GM18498 (cell line): ENCODE data around the gene NCL.
"Not testable (repeated sequence)": the region's sequence is repeated elsewhere in the genome, so short reads cannot be mapped to it uniquely, and the experiment has no call there.

Experiments used
- ATAC-seq: cut with Tn5 transposase; IDR thresholded peaks from one replicate; pipeline ENCODE4 v1.9.1; 2021; ENCODE audit warnings: mild to moderate bottlenecking, moderate library complexity; ENCODE audit not compliant: unreplicated experiment

NCL gene

DNA sequence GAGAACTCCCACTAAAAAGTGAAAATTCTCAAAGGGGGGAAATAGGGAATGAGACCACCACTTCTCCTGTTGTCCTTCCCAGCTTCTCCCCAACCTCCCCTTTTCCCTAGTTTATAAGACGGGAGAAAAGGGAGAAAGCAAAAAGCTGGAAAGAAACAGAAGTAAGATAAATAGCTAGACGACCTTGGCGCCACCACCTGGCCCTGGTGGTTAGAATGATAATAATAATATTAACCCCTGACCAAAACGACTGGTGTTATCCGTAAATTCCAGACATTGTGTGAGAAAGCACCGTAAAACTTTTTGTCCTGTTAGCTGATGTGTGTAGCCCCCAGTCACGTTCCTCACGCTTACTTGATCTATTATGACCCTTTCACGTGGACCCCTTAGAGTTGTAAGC lies 56.0 kb downstream of the NCL start:
- not testable (repeated sequence) for ATAC-seq

DNA sequence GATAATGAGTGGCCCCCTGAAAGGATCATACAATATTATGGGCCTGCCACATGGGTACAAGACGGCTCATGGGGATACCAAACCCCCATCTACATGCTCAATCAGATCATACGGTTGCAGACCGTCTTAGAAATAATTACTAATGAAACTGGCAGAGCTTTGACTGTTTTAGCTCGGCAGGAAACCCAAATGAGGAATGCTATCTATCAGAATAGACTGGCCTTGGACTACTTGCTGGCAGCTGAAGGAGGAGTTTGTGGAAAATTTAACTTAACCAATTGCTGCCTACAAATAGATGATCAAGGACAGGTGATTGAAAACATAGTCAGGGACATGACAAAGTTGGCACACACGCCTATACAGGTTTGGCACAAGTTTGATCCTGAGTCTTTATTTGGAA lies 56.6 kb downstream of the NCL start:
- ATAC-seq, result not testable (repeated sequence)

DNA sequence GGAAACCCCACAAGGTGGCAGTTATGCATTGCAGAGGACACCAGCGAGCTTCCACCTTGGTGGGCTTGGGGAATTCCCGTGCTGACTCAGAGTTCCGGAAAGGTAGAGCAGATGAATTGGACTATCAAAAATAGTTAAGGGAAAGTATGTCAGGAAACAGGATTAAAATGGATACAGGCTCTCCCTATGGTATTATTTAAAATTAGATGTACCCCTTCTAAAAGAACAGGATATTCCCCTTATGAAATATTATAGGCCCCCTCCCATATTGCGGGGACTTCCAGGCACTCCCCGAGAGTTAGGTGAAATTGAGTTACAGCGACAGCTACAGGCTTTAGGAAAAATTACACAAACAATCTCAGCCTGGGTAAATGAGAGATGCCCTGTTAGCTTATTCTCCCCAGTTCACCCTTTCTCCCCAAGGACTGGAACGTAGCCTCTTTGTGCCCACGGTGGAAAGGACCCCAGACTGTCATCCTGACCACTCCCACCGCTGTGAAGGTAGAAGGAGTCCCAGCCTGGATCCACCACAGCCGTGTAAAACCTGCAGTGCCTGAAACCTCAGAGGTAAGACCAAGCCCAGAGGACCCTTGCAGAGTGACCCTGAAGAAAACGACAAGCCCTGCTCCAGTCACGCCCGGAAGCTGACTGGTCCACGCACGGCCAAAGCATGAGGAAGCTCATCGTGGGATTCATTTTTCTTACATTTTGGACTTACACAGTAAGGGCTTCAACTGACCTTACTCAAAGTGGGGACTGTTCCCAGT lies 58.5 kb downstream of the NCL start:
- ATAC-seq, result not testable (repeated sequence)

DNA sequence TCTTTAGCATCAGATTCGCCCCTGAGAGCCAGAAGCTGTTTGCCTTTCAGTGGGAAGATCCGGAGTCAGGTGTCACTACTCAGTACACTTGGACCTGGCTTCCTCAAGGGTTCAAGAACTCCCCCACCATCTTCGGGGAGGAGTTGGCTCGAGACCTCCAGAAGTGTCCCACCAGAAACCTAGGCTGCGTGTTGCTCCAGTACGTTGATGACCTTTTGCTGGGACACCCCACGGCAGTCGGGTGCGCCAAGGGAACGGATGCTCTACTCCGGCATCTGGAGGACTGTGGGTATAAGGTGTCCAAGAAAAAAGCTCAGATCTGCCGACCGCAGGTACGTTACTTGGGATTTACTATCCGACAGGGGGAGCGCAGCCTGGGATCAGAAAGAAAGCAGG lies 60.1 kb downstream of the NCL start:
- ATAC-seq, result not testable (repeated sequence)
